ENCODE data around the gene SYNJ2. TPM values are rescaled to one million over a fixed set of nuclear protein-coding genes. Genes with fewer than 3 reads are reported as not detected.
A peak's percentile ranks its signal among the peaks of the same experiment; 100 is the strongest.

Gene SYNJ2
- total and polyA plus RNA-seq, 2 of the 4 experiments (the other 2 are of a cell fraction) = 40.8 to 45.2 TPM

DNA sequence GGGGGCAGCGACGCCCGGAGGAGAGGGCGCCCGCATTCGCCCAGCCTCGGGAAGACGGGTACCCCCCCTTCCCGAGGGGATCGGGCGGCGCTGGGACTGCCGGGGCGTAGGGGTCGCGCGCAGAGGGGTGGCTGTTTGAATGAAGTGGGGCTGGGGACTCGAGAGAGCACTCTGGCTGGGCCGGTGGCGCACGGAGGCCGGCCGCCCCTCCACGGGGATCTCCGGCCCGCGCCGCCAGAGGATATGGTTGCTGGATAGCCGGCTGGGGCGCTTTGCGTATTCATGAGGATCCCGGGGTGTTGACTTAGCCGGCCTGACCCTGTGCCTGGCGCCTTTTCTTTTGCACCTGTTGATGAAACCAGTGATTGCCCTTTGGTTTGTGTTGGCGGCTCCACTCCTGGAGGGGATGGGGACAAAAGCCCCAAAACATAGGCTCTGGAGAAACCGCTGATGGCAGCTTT lies 469 bp downstream of the SYNJ2 start:
- ChIA-PET CTCF (no interaction called here), POLR2A (ENCODE audit: unreplicated experiment) (no interaction called here)
- dilution Hi-C loops (cut with HindIII; ENCODE audit: low sequenced_read_pairs, unreplicated experiment) = no loop called here
- Histone ChIP-seq H3K79me1 (ENCODE audit: low read depth in 1 of 2, low read length in 2 of 2) (peaks cover 9 to 29% of the 10 kb centered on the region in 2 experiments), H3K18ac (ENCODE audit: low read depth, low read length) (peak overlapping the region; percentile 19; the same call in 1 of the 2 replicates), H3K4me2 (ENCODE audit: low read depth, low read length) (peak overlapping the region; percentile 84), H3K23ac (ENCODE audit: low read depth, low read length) (peak overlapping the region; percentile 86), H3K9me1 (ENCODE audit: insufficient read depth, low read length) (peaks cover 13% of the 10 kb centered on the region), H4K8ac (ENCODE audit: low read depth in 2 of 2, low read length in 2 of 2) (peak overlapping the region in 1 of 2 experiments; percentile 41; a peak in 2 of 4 replicates), H3K27me3 (ENCODE audit: control insufficient read depth, insufficient read depth, low read length) (no peaks in the 10 kb centered on the region), H3K14ac (replicated peaks; ENCODE audit: low read depth, low read length) (peak overlapping the region; percentile 88), H2AFZ (replicated peaks; ENCODE audit: low read length, poor library complexity) (peak overlapping the region; percentile 91), H4K91ac (ENCODE audit: insufficient read depth, low read depth, low read length) (peak overlapping the region; percentile 30), H2BK5ac (ENCODE audit: low read depth, low read length, poor library complexity, severe bottlenecking) (peak overlapping the region; percentile 30), H3K4me3 (ENCODE audit: insufficient read depth, low read depth, low read length) (peak overlapping the region; percentile 73), H2BK20ac (ENCODE audit: low read depth, low read length) (no peak overlapping the region), H2AK9ac (replicated peaks; ENCODE audit: low read depth, low read length, poor library complexity) (peak overlapping the region; percentile 95), H2AK5ac (ENCODE audit: low read depth, low read length) (peak overlapping the region; percentile 67), H3K4me1 (ENCODE audit: control insufficient read depth, insufficient read depth, low read length) (peaks cover 31% of the 10 kb centered on the region), H2BK15ac (ENCODE audit: low read depth, low read length) (peak overlapping the region; percentile 55; the same call in 1 of the 3 replicates), H3K9me3 (ENCODE audit: control insufficient read depth, insufficient read depth, low read length) (no peaks in the 10 kb centered on the region), H3K36me3 (ENCODE audit: control insufficient read depth, insufficient read depth, low read length) (no peaks in the 10 kb centered on the region; the same call in 1 of the 2 replicates), H3K27ac (ENCODE audit: insufficient read depth, low read length) (peak overlapping the region; percentile 52; the same call in 1 of the 2 replicates), H4K20me1 (ENCODE audit: insufficient read depth, low read length) (peaks cover 28% of the 10 kb centered on the region), H3K9ac (ENCODE audit: low read depth, low read length) (peak overlapping the region; percentile 83), H4K5ac (ENCODE audit: low read depth, low read length) (peak overlapping the region; percentile 38; the same call in 1 of the 2 replicates), H3K56ac (ENCODE audit: extremely low read depth, insufficient read depth, low read length) (peak overlapping the region; percentile 82; the same call in 1 of the 2 replicates), H3K4ac (ENCODE audit: low read depth, low read length) (peak overlapping the region; percentile 78), H2BK120ac (ENCODE audit: low read depth, low read length) (peak overlapping the region; percentile 72)
- no TSS peak for BruUV-seq (replicated peaks)
- 0 out of 2 replicates have a peak, but pooled peaks have one; percentile 12 for TF ChIP-seq MXI1 (IDR thresholded peaks at IDR 0.05; ENCODE audit: borderline replicate concordance, low read depth, low read length)
- no peak; the same call in 1 of the 2 replicates for TF ChIP-seq CHD1 (IDR thresholded peaks at IDR 0.05; ENCODE audit: low read depth, low read length)
- intact Hi-C loops (cut with micrococcal nuclease) = loop anchor here (2.0 to 5.0 kb wide), 3 partner anchors 43 to 75 kb away; no protein-coding TSS in a partner anchor
- in situ Hi-C loops (cut with MboI; ENCODE audit: low sequenced_read_pairs) = no loop called here
- DNase-seq (no peak), ATAC-seq (ENCODE audit: low read depth) (peak; percentile 8)
- 2% methylated on average over 13 of the region's 36 CpGs; no CpG with 5 or more reads in 1 of the 2 experiments for WGBS, 2 experiments (ENCODE audit: extremely low coverage in 2 of 2, insufficient read length in 1 of 2)
